Hematopoietic multipotent progenitor cell treated with erythropoietin and hydrocortisone succinate and interleukin-3 and kit ligand, for 17 days (in vitro differentiated cells): Measurements from ENCODE around the gene PDGFRB.

Source experiments
- DNase-seq: peaks from one replicate; pipeline ENCODE4 v3.0.0-alpha.2; 2015; ENCODE audit warnings: low spot score

The PDGFRB gene

DNA sequence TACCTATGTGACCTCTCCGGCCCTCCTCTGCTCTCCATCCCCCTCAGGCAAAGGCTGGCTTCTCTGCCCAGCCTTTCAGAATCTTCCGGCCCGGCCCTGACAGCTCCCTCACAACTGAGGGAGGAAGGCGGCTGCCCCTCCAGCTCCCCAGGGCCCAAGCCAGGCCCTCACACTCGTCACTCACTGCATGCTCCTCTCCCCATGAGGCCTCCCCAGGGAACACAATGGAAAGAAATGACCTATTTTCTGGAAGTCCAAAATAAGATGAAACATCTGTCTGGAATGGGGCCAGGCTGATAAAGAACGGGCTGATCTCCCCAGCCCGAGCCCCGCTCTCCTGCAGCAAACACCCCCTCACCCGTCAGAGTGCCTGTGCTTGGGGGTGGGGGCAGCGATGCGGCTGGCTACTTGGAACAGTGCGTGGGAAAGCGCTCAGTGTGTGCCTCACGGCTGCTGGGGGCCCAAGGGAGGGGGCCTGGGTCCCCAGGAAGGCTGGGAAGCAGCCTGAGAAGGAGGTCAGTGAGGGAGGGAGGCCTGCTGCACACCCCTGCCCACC lies 11.3 kb downstream of the PDGFRB start:
- no peak for DNase-seq

- DNase-seq, result no peak
These were observed 12.0 kb downstream of the PDGFRB start for GRCh38 chr5:150143350-150144245.

GRCh38 chr5:150142959-150143349 lies 12.7 kb downstream of the PDGFRB start:
- DNase-seq, result no peak

DNA sequence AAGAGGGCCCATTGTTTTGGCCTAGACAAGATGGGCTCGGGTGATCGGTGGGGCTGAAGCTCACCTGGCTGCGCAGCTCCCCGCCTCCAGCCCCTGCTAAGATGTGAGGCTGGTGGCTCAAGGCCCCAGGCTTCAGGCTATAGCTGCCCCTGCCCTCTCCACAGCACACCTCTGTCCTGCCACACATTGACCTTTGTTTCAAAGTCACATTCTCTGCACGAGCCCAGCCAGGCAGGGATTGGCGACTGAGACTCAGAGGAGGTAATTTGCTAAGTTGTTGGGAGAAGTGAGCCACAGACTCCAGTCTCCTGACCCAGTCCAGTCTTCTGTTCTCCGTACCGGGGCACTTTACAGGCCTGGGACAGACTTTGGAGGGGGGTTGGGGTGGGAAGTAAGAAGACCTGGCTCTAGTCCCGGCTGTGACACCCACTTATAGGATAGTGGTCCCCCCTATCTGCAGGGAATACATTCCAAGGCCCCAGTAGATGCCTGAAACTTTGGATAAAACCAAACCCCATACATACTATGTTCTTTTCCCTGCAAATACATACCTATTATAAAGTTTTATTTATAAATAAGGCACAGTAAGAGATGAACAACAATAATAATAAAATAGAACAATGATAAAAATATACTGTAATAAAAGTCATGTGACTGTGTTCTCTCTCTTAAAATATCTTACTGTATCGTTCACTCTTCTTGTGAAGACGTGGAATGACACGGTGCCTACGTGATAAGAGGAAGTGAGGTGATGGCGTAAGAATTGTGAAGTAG lies 13.3 kb downstream of the PDGFRB start:
- DNase-seq, result no peak

DNA sequence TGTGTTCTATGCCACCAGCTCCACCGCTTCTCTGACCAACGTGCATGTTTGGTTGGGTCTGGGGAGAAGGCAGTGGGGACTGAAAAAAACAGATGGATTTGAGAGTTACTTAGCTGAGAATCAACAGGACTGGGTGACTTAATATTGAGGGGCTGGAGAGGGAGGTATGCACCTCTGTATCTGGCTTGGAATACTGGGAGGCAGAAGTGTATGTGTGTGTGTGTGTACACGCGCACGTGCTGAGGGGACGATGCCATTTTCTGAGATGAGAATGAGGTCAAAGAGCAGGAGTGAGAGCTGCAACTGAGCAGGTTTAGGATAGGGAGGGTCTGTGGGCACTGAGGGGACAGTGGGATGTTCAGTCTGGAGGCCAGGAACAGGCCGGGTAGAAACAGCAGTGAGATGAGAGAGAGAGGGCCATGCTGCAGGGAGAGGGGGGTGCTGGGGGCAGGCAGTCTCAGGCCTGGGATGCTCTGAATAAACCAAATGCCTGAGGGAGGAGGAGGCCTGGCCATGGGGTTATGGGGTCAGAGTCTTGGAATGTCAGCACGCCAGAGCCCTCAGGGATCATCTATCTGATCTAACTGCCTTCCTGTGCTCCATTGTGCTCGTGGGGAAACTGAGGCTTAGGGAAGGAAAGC lies 14.0 kb downstream of the PDGFRB start:
- no peak for DNase-seq

DNA sequence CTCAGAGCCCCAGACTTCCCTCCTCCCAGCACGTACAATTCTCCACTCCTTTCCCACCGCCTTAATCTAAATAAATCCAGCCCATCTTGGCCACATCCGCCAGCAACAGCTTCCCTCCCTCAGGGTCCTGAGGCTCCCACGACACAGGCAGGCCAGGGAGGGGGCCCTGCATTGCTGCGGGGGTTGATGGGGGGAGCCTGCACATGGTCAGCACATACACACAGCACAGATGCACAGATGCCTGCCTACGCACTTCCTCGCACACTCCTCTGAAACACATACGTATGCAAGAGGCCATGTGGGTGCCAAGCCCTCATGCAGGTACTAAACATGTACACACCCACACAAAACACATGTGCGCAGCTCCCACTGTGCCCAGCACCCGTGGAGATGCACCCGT lies 14.8 kb downstream of the PDGFRB start:
- no peak for DNase-seq

GRCh38 chr5:150139334-150139733 lies 16.3 kb downstream of the PDGFRB start:
- DNase-seq, result no peak

DNA sequence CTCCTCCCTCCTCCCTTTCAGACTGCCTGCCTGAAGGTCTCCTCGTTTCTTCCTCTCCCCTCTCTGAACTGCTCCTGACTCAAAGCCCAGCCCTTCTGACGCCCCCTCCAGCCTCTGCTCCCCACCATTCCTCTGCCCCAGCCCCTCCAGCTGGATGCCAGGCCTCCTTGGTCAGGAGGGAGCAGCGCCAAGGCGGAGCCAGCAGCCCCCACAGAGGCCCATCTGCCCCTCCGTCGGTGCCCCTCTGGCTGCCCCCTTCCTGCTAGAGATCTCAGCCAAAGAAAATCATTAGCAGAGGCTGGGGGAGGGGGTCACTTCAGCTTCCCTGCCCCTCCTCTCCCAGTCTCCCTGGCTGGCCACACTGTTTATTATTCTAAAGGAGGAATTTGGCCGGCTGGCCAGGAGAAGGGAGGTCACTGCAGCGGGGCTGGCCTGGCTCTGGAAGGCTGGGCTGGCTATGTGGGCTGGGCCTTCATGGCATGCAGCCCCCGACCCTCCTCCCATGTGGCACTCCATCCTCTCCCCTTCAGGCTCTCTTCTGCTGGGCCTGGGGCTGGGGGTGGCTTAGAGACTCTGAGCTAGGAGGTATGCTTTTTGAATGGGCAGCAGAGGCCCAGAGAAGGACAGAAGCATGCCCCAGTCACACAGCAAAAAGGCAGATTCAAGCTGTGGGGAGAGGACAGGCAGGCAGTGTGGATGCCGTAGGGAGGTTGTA lies 16.9 kb downstream of the PDGFRB start:
- DNase-seq, result no peak

DNA sequence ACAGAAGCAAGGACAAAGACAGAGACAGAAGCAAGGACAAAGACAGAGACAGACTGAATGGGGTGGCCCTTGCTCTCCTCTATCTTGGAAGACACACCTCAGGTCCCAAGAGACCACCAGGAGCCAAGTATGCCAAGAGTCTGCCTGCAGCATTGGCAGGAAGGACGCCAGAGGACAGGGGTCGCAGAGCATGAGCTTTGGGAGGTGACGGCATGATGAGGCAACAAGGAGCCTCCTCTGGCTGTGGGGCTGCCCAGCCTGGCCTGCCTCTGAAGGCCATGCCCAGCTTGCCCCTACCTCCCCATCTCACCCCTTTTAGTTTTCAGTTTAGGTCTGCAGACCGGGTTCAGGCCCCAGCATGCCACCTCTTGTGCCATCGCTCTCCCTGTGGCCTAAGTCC lies 17.6 kb downstream of the PDGFRB start:
- no peak for DNase-seq

GRCh38 chr5:150137168-150137957 lies 18.3 kb downstream of the PDGFRB start:
- DNase-seq, result no peak

DNA sequence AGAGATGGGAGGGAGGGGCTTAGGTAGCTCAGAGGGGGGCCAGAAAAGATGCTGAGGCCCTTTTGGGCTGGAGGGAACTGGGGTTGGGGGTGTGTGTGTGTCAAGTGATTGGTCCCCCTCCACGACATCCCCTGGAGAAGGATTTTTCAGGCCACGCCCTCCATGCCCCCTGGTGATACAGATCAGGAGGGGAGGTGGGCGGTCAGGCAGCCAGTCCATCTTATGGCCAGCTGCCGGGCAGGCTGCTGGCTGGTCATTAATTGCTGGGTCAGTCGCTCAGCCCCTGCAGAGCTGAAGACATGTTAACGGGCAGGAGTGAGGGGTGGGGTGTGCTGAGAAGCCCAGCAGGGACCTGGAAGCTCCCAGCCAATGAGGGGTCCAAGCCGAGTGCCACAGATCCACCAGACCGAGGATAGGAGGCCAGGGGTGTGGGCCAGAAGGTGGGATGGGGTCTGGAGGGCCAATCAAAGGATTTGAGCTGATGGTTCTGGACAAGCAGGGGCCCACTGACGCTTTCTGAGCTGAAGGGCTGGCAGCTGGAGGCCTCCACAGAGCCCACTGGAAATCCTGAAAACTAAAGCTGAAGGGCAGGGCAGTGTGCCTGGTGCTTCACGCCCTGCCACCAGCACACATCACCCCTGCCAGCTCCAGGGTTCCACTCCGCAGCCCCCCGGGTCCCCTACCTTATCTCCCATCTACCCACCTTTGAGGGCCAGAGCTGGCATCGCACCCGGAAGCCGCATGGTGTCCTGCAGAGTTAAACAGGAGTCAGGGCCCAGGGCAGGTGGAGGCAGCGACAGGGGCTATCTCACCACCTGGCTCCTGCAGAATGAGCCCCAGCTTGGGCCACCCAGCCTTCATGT lies 19.1 kb downstream of the PDGFRB start:
- DNase-seq, result no peak

DNA sequence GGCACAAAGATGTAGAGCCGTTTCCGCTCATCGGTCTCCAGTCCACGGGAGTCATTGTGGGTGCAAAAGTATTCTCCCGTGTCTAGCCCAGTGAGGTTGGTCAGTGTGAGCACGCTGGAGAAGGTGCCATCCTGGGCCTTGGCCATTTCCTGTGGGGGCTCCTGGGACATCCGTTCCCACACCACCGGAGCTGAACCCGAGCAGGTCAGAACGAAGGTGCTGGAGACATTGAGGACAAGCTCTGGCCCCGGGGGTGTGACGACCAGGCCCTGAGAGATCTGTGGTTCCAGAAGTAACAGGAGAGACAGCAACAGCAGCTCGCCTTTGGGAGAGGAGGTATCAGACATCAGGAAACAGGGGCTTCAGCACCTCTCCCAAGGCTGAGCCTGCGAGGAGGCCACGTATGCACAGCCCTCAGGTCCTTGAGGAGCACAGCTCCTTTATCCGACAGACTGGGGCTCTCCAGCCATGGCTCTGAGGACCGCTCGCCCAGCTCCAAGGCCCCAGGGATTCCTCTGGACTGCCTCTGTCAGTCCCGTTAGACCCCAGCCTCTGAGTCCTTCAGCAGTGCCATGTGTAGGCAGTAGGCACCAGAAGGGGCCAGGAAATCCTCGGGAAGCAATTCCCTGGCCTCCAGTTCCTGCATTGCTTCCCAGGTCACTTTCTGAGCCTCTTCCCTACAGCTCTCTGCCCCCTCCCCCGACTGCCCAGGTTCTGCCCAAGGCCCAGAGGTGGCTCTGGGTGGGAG lies 19.9 kb downstream of the PDGFRB start:
- no peak for DNase-seq

GRCh38 chr5:150134198-150134588 lies 21.5 kb downstream of the PDGFRB start:
- DNase-seq, result no peak

- DNase-seq, result no peak
These were observed 22.0 kb downstream of the PDGFRB start for GRCh38 chr5:150133581-150134197.

- DNase-seq, result no peak
These were observed 22.9 kb downstream of the PDGFRB start for GRCh38 chr5:150132740-150133139.

GRCh38 chr5:150131978-150132694 lies 23.5 kb downstream of the PDGFRB start:
- no peak for DNase-seq

DNA sequence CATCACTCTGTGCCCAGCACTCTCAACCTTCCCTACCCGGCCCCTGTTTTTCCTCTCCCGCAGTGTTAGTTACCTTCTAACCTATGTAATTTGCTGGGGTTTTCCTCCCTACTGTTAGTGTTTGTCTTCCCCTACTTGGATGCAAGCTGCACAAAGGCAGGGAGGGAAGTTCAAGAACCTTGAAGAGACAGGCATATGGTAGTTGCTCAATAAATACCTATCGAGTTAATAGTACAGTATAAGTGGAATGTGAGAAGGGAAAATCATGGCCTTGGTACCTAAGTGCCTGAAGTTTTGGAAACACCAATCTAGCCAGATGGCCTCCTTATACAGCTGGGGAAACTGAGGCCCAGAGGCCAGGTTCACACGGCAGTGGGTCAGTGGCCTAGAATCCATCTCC lies 24.2 kb downstream of the PDGFRB start:
- no peak for DNase-seq

GRCh38 chr5:150130493-150130922 lies 25.1 kb downstream of the PDGFRB start:
- no peak for DNase-seq
